HepG2 (cell line): ENCODE results near the gene TPCN2. TPM values are rescaled to one million over a fixed set of nuclear protein-coding genes. Genes with fewer than 3 reads are reported as not detected.

Source experiments
- ATAC-seq: fragments of 200-7000 bp; cut with Tn5 transposase; 3 replicates; pipeline ENCODE4 v1.9.1; 2020; ENCODE audit warnings: mild to moderate bottlenecking, moderate library complexity
- BruUV-seq: library from RNA; stranded (reverse); fragments of 400-500 nt; replicated peaks from 2 replicates; lab custom pipeline; 2021; lab: Mats Ljungman, UMichigan
- CTCF ChIA-PET: fragments of 300-600 bp; formaldehyde crosslinking; extraction: SDS; loops from one replicate; lab custom pipeline; 2021; ENCODE audit warnings: low total read pairs, inconsistent platforms, low intra/inter-chr PET ratio; lab: Yijun Ruan, JAX
- POLR2A ChIA-PET: fragments of 350-600 bp; sonication (Branson Sonifier 250); formaldehyde crosslinking; loops from one replicate; lab custom pipeline; 2020; ENCODE audit warnings: antibody characterized with exemption, inconsistent platforms; lab: Yijun Ruan, JAX
- DNase-seq: peaks from one replicate; pipeline ENCODE4 v3.0.0-alpha.2; 2015; ENCODE audit warnings: low spot score
- FAIRE-seq: peaks from 3 replicates; lab custom pipeline; 2011; peaks lifted over from hg19 to GRCh38; lab: Jason Lieb, UNC
- H2AFZ ChIP-seq: one replicate; pipeline ENCODE4 v1.6.1; 2011; ENCODE audit warnings: low read length, inconsistent platforms
- H3K27ac ChIP-seq: fragments of 300-600 bp; 3 replicates; pipeline ENCODE4 v1.8.0; 2011; ENCODE audit warnings: mixed run types, mild to moderate bottlenecking, mixed read lengths, low read length, inconsistent platforms; ENCODE audit not compliant: insufficient read depth; ENCODE audit errors: extremely low read length
- H3K27me3 ChIP-seq, 2 experiments: fragments of 200-600 bp in 1 of 2; 2 replicates in 1 of 2; 3 replicates in 1 of 2; pipeline versions ENCODE4 v1.6.0 to v1.8.0; 2011; ENCODE audit warnings: low read length in 2 of 2, mild to moderate bottlenecking in 2 of 2, moderate library complexity in 2 of 2, inconsistent platforms in 1 of 2; ENCODE audit not compliant: insufficient read depth in 2 of 2, control insufficient read depth in 1 of 2
- H3K36me3 ChIP-seq, 2 experiments: fragments of 200-600 bp in 1 of 2; replicated peaks in 1 of 2; 2 replicates in 1 of 2; 3 replicates in 1 of 2; pipeline versions ENCODE4 v1.5.1 to v1.8.0; 2011; ENCODE audit warnings: low read length in 2 of 2, inconsistent platforms in 1 of 2; ENCODE audit not compliant: insufficient read depth in 2 of 2, control insufficient read depth in 1 of 2
- H3K4me1 ChIP-seq: 2 replicates; pipeline ENCODE4 v1.5.1; 2012; ENCODE audit warnings: low read length, inconsistent platforms; ENCODE audit not compliant: insufficient read depth
- H3K4me2 ChIP-seq: 2 replicates; pipeline ENCODE4 v1.6.0; 2011; ENCODE audit warnings: low read depth, low read length, inconsistent platforms
- H3K4me3 ChIP-seq, 3 experiments: fragments of 200-600 bp in 1 of 3; sonication (generic), shearing (Covaris generic) in 1 of 3; replicated peaks in 1 of 3; 2 replicates each; pipeline ENCODE4 v1.5.1; 2011 to 2016; ENCODE audit warnings: low read length in 3 of 3, inconsistent platforms in 2 of 3, low read depth in 2 of 3, mild to moderate bottlenecking in 2 of 3, control low read depth in 1 of 3, mixed read lengths in 1 of 3; ENCODE audit not compliant: insufficient read depth in 1 of 3
- H3K79me2 ChIP-seq: one replicate; pipeline ENCODE4 v1.6.1; 2011; ENCODE audit warnings: low read length, inconsistent platforms; ENCODE audit not compliant: insufficient read depth
- H3K9ac ChIP-seq: 2 replicates; pipeline ENCODE4 v1.6.0; 2011; ENCODE audit warnings: mild to moderate bottlenecking, low read depth, low read length, inconsistent platforms; ENCODE audit not compliant: insufficient read depth
- H3K9me3 ChIP-seq: 2 replicates; pipeline ENCODE4 v1.5.1; 2012; ENCODE audit warnings: mild to moderate bottlenecking, low read length
- H4K20me1 ChIP-seq: 2 replicates; pipeline ENCODE4 v1.6.0; 2011; ENCODE audit warnings: inconsistent platforms, mild to moderate bottlenecking, low read length, moderate library complexity; ENCODE audit not compliant: insufficient read depth
- ATM ChIP-seq: fragments of 450-650 bp; IDR thresholded peaks from 2 replicates; pipeline ENCODE4 v1.7.1; 2017; ENCODE audit warnings: mild to moderate bottlenecking, borderline replicate concordance
- MED1 ChIP-seq: sonication (generic); formaldehyde crosslinking; IDR thresholded peaks from 2 replicates; pipeline ENCODE4 v1.4.0; 2020; ENCODE audit warnings: missing genetic modification reagents
- NFATC3 ChIP-seq: sonication (generic); formaldehyde crosslinking; IDR thresholded peaks from 2 replicates; pipeline ENCODE4 v1.5.1; 2020; ENCODE audit warnings: mild to moderate bottlenecking, missing genetic modification reagents
- NFYB ChIP-seq: sonication (generic); formaldehyde crosslinking; IDR thresholded peaks from 2 replicates; pipeline ENCODE4 v1.4.0; 2020; ENCODE audit warnings: missing genetic modification reagents
- NR3C1 ChIP-seq: sonication (generic); formaldehyde crosslinking; IDR thresholded peaks from 2 replicates; pipeline ENCODE4 v1.4.0; 2020; ENCODE audit warnings: missing genetic modification reagents
- ZNF232 ChIP-seq: sonication (generic); formaldehyde crosslinking; IDR thresholded peaks from 2 replicates; pipeline ENCODE4 v1.4.0; 2020; ENCODE audit warnings: missing genetic modification reagents, borderline replicate concordance
- ZNF274 ChIP-seq: sonication (generic); formaldehyde crosslinking; IDR thresholded peaks from 2 replicates; pipeline ENCODE4 v1.5.1; 2020; ENCODE audit warnings: mild to moderate bottlenecking, missing genetic modification reagents
- ZNF883 ChIP-seq: sonication (generic); formaldehyde crosslinking; IDR thresholded peaks from 2 replicates; pipeline ENCODE4 v1.5.1; 2020; ENCODE audit warnings: mild to moderate bottlenecking, missing genetic modification reagents; ENCODE audit errors: not compliant biosample characterization
- WGBS: methylation state at CpG from one replicate; pipeline ENCODE4 v1.1.6; 2017; ENCODE audit warnings: low lambda C conversion rate; 5-methylcytosine and 5-hydroxymethylcytosine counted together
- in situ Hi-C: cut with HindIII; loops from 2 replicates; pipeline ENCODE4 v1.10.0; 2017; ENCODE audit warnings: low pct_unique_long_range_greater_than_20kb; ENCODE audit not compliant: extremely low pct_ligation_motif_present
- intact Hi-C: fragments of 100-400 bp; cut with micrococcal nuclease; formaldehyde crosslinking; loops from one replicate; pipeline ENCODE4 v1.10.0; 2022; ENCODE audit not compliant: unreplicated experiment
- polyA plus RNA-seq, 8 experiments: library from polyadenylated mRNA; depleted of rRNA in 3 of 8; stranded (reverse) in 7 of 8; unstranded in 1 of 8; fragments of >200 nt; fragmentation: Illumina TruSeq in 4 of 8; extraction: Trizol in 4 of 8; gene quantifications; 2 replicates each; pipeline versions ENCODE4 v1.2.1 to v1.2.3, GENCODE V29; 2011 to 2016; ENCODE audit warnings: low read depth in 4 of 8, missing spikeins in 1 of 8, mixed read lengths in 1 of 8; ENCODE audit not compliant: insufficient read depth in 1 of 8
- total RNA-seq, 5 experiments: library from RNA; depleted of rRNA; stranded (reverse); fragments of >200 nt; fragmentation: Illumina TruSeq; extraction: Trizol; gene quantifications; 2 replicates each; pipeline ENCODE4 v1.2.3, GENCODE V29; 2016; ENCODE audit warnings: low read depth in 1 of 5
- TF ChIP-seq, protein P1 (sequence below): sonication (generic); formaldehyde crosslinking; IDR thresholded peaks from 2 replicates; pipeline ENCODE4 v1.4.0; 2020; ENCODE audit warnings: mild to moderate bottlenecking, missing genetic modification reagents
- TF ChIP-seq, protein P2 (sequence below): sonication (generic); formaldehyde crosslinking; IDR thresholded peaks from 2 replicates; pipeline ENCODE4 v1.4.0; 2020; ENCODE audit warnings: missing genetic modification reagents, low read depth, mild to moderate bottlenecking, borderline replicate concordance
- TF ChIP-seq, protein P3 (sequence below): sonication (generic); formaldehyde crosslinking; IDR thresholded peaks from 2 replicates; pipeline ENCODE4 v1.4.0; 2020; ENCODE audit warnings: missing genetic modification reagents

TPCN2 gene
- total and polyA plus RNA-seq, 2 of the 13 experiments (the other 11 are each of a cell fraction or from before 2014, with no cell fraction given) = 5.6 to 5.9 TPM

DNA sequence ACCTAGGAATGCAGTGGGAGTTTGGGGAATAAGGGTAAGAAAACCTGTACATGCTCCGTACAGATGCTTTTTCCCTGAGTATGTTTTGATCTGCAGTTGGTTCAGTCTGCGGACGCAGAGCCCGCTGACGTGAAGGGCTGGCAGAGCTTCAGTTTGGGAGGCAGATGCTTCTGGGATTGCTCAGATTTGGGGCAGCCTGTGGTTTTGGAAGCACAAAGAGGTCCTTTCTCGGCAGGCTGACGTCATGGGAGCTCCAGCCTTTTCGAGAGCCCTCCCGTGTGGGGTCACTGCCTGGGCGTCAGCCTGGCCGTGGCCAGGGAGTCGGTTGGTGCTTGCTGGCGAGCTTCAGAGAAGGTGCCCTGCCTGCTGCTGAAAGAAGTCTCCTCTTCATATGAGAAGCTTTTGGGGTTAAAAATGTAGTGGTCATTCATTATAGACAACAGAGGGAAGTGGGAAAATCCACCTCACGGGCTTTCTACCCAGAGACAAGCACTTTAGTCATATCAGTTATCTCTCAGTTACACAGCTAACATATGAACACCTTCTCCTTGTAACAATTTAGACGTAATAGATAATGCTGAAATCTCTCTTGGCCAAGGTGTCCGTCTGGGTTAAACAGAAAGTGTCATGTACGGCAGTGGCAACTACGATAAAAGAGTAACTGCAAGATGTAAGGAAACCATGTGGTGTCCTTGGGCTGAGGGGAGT is 26.8 kb downstream of the TPCN2 start:
- H3K4me1 ChIP-seq = no peaks in the 10 kb centered on the region
- H3K79me2 ChIP-seq = no peaks in the 10 kb centered on the region
- WGBS = 94% methylated on average over 15 of the region's 18 CpGs
- POLR2A ChIA-PET = no interaction called here
- no peak overlapping the region for H3K4me3 ChIP-seq
- no peaks in the 10 kb centered on the region for H3K9me3 ChIP-seq
- CTCF ChIA-PET = no interaction called here
- FAIRE-seq (no peak), ATAC-seq (no peak), DNase-seq (no peak)
- H3K27me3 ChIP-seq = no peaks in the 10 kb centered on the region
- H3K9ac ChIP-seq = no peak overlapping the region
- no peak overlapping the region for H3K4me2 ChIP-seq
- H3K27ac ChIP-seq = no peak overlapping the region
- H3K36me3 ChIP-seq = peaks cover 3 to 12% of the 10 kb centered on the region in 2 experiments; a peak in 3 of 5 replicates
- BruUV-seq = no TSS peak
- H2AFZ ChIP-seq = no peak overlapping the region
- TF ChIP-seq NFATC3 (CRISPR knock-in tag) (no peak), ZNF274 (no peak), NR3C1 (CRISPR knock-in tag) (no peak), ZNF883 (CRISPR knock-in tag) (no peak), NFYB (no peak), ZNF232 (CRISPR knock-in tag) (no peak), ATM (no peak), MED1 (CRISPR knock-in tag) (no peak)
- TF ChIP-seq, protein P1, sequence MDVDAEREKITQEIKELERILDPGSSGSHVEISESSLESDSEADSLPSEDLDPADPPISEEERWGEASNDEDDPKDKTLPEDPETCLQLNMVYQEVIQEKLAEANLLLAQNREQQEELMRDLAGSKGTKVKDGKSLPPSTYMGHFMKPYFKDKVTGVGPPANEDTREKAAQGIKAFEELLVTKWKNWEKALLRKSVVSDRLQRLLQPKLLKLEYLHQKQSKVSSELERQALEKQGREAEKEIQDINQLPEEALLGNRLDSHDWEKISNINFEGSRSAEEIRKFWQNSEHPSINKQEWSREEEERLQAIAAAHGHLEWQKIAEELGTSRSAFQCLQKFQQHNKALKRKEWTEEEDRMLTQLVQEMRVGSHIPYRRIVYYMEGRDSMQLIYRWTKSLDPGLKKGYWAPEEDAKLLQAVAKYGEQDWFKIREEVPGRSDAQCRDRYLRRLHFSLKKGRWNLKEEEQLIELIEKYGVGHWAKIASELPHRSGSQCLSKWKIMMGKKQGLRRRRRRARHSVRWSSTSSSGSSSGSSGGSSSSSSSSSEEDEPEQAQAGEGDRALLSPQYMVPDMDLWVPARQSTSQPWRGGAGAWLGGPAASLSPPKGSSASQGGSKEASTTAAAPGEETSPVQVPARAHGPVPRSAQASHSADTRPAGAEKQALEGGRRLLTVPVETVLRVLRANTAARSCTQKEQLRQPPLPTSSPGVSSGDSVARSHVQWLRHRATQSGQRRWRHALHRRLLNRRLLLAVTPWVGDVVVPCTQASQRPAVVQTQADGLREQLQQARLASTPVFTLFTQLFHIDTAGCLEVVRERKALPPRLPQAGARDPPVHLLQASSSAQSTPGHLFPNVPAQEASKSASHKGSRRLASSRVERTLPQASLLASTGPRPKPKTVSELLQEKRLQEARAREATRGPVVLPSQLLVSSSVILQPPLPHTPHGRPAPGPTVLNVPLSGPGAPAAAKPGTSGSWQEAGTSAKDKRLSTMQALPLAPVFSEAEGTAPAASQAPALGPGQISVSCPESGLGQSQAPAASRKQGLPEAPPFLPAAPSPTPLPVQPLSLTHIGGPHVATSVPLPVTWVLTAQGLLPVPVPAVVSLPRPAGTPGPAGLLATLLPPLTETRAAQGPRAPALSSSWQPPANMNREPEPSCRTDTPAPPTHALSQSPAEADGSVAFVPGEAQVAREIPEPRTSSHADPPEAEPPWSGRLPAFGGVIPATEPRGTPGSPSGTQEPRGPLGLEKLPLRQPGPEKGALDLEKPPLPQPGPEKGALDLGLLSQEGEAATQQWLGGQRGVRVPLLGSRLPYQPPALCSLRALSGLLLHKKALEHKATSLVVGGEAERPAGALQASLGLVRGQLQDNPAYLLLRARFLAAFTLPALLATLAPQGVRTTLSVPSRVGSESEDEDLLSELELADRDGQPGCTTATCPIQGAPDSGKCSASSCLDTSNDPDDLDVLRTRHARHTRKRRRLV (CRISPR knock-in tag) = no peak
- TF ChIP-seq, protein P2, sequence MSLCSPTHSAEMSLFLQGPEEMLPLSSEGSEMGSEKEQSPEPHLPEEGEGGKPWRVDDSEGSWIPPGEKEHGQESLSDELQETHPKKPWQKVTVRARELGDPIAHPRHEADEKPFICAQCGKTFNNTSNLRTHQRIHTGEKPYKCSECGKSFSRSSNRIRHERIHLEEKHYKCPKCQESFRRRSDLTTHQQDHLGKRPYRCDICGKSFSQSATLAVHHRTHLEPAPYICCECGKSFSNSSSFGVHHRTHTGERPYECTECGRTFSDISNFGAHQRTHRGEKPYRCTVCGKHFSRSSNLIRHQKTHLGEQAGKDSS (CRISPR knock-in tag) = no peak
- TF ChIP-seq, protein P3, sequence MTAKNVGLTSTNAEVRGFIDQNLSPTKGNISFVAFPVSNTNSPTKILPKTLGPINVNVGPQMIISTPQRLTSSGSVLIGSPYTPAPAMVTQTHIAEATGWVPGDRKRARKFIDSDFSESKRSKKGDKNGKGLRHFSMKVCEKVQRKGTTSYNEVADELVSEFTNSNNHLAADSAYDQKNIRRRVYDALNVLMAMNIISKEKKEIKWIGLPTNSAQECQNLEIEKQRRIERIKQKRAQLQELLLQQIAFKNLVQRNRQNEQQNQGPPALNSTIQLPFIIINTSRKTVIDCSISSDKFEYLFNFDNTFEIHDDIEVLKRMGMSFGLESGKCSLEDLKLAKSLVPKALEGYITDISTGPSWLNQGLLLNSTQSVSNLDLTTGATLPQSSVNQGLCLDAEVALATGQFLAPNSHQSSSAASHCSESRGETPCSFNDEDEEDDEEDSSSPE (CRISPR knock-in tag) = no peak
- in situ Hi-C loops (no loop called here), intact Hi-C loops (no loop called here)
- H4K20me1 ChIP-seq = no peaks in the 10 kb centered on the region
